ENCODE data around the gene NSUN6.

DNA sequence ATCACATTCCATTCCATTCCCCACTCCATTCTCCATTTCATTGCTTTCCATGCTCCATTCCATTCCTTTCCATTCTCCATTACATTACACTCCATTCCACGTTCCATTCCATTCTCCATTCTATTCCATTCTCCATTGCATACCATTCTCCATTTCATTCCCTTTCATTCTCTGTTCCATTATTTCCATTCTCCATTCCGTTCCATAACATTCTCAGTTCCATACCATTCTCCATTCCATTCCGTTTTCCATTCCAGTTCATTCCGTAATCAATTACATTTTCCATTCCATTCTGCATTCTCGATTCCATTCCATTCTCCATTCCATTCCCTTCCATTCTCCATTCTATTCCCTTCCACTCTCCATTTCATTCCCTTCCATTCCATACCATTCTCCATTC is 86.4 kb downstream of the NSUN6 start:
- TF ChIP-seq CTCF (IDR thresholded peaks at IDR 0.05) (no peak), NRF1 (IDR thresholded peaks at IDR 0.05; ENCODE audit: low read depth, low read length) (no peak)

Measured in SK-N-SH (cell line).